Hematopoietic multipotent progenitor cell treated with erythropoietin and hydrocortisone succinate and interleukin-3 and kit ligand, for 6 days (in vitro differentiated cells): ENCODE data around the gene KCTD3.
A peak's percentile ranks its signal among the peaks of the same experiment; 100 is the strongest.

Experiments
- DNase-seq: peaks from one replicate; pipeline ENCODE4 v3.0.0-alpha.2; 2015

The KCTD3 gene

DNA sequence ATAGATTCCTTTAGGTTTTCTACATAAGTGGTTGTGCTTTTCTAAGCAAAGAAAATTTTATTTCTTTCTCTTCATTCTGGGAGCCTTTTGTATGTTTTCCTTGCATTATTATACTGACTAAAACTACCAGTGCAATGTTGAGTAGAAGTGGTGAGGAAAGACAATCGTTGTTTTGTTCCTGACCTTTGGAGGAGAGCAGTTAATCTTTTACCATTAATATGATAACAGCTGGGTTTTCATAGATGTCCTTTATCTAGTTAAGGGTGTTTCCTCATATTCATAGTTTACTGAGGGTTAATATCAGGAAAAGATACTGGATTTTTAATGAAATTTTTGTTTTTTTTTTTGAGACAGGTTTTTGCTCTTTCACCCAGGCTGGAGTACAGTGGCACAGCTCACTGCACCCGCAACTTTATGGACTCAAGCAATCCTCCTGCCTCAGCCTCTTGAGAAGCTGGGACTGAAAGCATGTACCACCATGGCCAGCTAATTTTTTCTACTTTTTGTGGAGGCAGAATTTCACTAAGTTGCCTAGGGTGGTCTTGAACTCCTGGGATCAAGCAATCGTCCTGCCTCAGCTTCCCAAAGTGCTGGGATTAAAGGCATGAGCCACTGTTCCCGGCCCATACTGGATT is 9.0 kb upstream of the KCTD3 start:
- DNase-seq: no peak

DNA sequence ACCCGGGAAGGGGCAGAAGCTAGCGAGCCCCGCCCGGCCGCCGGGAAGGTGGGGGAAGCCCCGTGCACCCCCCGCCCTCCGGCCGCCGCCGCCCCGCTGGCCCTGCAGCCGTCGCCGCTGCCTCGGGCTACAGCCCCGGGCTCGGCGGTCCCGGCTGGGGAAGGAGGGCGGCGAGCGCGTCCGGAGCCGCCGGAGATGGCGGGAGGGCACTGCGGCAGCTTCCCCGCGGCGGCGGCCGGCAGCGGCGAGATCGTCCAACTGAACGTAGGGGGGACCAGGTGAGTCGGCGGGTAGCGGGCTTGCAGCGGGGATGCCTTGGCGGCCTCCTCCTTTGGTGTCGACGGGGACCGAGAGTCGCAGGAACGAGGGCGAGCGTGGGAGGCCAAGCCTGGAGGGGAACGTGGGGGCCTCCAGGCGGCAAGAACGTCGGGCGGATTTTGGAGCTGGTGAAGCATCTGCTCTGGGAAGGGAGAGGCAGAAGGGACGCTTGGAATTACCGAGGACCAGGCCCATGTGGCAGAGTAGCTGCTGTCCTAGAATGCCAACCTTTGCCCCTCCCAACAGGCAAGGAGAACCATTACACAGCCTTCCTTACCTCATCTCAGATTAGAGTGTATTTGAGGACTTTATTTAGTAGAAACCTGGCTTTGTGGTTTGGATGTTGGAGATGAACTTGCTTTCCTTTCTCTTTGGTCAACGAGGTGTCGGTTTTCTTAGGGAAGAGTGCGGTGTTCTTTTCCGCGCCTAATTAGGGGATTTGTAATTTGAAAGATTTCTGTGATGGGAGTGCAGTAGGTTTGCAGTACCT is 591 bp downstream of the KCTD3 start:
- DNase-seq: peak; percentile 65

DNA sequence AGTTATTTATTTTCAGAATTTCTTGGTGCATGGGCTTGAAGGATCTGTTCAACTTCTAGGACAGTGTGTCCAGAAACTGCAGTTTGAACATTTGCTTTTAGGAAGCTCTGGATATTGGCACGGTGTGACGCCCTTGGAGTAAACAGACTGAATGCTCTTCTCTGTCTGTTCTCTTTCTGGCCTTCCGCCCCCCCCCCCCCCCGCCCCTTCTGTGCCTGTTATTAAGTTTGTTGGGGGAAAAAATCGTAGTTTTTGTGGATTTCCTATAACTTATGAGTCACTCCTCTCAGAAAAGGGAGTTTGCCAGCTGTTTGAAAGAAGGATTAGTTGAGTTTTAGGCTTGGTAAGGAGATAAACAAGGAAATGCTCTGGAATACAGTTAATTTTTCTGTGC is 1.2 kb downstream of the KCTD3 start:
- peak; percentile 50 for DNase-seq

DNA sequence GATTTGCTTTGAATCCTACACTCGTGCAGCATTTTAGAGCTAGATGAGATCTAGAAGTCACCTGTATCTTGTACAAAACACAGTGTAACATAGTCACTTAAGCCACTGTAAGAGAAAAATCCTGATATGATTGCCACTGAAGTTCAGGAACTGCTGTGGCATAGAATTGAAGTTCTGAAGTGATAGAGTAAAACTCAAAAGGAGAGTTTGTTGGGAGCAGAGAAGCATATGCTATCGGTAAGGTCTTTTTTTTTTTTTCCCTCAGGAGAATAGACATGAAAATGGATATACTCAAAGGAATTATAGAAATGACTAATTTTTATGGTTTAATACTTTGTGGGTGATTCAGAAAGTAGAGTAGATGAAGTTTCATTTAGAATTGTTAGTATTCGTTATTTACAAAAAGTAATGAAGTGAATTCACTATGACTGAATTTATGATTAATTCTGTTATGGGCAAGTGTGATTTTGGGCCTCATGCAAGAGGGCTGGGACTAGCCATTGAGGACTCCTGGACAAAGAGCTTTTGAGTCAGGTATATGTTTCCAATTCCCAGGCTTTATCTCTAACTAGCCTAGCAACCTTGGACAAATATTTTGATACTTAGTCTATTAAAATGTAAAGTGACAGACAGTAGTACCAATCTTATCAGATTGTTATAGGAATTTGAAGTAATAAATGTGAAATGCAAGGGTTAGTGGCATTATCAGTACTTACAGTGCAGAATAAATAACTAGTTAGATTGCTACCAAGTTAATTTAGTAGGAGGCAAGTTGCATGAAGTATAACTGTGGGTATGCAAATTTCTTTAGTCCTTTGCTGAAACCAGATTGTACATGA is 3.1 kb downstream of the KCTD3 start:
- DNase-seq: no peak

DNA sequence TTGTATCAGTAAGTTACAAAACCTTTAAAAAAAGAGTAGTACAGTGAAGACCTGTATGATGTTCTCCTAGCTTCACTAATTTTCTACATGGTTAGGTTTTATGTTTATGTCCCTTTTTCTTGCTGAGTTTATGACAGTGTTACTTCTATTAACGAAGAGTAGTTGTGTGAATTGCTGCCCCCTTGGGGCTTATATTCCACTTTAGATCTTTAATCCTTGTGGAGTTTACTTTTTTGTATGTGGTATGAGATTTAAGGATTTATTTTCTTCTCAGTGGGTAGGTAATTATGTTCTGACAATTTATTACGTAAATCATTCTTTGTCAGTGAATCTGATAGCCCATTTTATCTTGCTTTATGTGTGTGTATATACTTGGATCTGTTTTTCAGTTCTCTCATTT is 14.8 kb downstream of the KCTD3 start:
- no peak for DNase-seq

DNA sequence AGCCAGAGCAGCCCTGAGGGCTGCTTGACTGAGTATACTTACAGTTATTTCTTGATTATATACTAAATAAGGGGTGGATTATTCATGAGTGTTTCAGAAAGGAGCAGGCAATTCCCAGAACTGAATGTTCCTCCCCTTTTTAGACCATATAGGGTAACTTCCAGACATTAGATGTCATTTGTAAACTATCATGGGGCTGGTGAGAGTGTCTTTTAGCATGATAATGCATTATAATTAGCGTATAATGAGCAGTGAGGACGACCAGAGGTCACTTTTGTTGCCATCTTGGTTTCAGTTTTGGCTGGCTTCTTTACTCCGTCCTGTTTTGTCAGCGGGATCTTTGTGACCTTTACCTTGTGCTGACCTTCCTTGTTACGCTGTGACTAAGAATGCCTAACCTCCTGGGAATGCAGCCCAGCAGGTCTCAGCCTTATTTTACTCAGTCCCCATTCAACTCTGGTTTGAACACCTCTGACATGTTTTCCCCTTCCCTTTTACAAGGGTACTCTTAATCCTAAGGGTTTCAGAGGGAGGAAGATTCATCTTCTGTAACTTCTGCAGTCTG is 16.2 kb downstream of the KCTD3 start:
- DNase-seq: no peak

DNA sequence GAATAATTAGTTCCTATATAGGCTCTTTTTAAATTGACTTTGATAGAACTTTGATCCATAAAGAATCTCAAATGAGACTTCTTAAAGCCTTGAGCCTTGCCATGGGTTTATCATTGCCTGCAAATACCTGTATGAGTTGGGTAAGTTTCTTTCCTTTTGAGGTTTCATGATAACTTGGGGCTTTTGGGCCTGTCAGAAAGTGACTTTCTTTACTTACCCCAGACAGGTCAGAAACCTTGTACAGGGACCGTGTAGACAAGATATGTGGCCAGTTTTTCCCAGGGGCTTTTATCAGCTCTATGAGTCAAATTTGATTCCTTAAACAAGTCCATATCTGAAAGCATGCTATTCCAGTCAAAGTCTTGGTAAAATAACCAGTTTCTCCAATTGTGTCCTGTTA is 17.3 kb downstream of the KCTD3 start:
- DNase-seq: no peak

DNA sequence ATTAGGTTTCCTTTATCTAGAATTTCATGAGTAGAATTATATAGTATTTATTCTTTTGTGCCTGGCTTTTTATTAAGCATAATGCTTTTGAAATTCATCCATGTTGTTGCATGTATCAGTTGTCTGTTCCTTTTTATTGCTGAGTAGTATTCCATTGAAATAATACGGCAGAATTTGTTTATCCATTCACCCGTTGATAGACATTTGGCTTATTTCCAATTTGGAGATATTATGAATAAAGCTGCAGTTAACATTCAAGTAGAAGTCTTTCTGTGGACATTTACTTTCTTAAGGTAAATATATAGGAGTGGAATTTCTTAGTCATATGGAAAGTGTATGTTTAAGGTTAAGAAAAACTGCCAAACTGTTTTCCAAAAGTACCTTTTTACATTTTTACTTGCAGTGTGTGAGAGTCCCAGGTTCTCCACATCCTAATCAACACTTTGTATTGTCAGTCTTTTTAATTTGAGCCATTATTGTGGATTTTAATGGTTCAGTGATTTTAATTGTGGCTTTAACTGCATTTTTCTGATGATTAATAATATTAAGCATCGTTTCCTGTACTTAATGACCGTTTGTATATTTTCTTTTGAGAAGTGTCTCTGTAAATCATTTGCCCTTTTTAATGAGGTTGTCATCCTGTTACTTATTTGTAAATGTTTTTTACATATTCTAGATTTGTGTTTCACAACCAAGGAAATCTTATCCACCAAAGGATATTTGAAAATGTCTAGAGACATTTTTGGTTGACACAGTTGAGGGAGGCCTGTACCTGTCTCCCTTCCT is 22.7 kb downstream of the KCTD3 start:
- DNase-seq: no peak

DNA sequence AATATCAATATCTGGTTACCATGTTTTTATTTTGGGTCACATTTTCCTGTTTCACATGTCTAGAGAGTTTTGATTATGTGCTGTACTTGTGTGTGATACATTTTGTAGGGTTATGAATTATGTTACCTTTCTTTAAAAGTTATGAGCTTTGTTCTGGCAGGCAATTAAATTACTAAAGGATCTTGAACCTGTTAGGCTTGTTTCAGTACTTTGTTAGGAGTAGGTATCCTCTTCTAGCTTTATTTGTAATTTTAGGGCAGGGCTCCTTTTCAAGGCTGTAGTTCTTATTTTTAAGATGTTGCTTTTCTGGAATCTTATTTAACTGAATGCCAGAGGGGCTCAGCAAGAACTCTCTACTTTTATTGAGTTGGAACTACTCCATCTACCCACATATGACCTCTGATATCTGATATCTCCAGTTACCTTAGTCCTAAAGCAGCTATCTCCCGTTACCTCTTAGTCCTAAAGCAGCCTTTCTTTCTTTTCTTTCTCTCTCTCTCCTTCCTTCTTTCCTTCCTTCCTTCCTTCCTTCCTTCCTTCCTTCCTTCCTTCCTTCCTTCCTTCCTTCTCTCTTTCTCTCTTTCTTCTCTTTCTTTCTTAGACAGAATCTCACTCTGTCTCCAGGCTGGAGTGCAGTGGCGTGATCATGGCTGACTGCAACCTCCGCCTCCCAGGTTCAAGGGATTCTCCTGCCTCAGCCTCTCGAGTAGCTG is 23.8 kb downstream of the KCTD3 start:
- no peak for DNase-seq

DNA sequence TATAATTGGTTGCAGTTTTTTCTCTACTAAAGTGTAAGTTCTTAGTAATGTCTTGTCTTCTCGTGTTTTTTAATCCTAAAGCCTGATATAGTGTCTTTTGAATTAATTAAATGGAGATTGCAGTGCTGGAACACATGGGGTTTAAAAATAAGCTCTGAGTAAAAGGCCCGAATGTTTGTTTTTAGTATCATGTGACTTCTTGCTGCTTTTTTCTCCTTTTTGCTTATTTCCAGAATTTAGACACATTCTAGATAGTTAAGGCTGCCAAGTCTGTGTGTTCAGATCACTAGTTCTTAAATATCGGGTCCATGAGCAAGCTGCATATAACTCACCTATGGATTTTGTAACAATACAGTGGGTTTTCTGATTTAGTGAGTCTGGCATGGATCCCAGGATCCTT is 27.5 kb downstream of the KCTD3 start:
- DNase-seq: no peak

DNA sequence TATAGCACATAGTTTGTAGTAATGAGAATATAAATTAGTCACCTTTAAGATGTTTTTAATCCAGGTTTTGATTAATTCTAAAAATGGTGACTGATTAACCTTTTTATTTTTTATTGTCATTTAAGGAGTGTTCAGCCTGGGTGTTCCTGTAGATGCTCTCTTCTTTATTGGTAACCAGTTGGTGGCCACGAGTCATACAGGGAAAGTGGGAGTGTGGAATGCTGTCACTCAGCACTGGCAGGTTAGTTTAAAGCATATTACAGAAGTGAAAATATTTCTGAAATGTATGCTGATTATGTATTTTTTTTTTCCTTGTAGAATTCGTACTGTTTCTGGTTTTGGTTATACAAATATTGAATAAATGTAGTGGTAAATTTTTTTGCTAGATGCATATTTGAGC is 28.1 kb downstream of the KCTD3 start:
- DNase-seq: no peak

DNA sequence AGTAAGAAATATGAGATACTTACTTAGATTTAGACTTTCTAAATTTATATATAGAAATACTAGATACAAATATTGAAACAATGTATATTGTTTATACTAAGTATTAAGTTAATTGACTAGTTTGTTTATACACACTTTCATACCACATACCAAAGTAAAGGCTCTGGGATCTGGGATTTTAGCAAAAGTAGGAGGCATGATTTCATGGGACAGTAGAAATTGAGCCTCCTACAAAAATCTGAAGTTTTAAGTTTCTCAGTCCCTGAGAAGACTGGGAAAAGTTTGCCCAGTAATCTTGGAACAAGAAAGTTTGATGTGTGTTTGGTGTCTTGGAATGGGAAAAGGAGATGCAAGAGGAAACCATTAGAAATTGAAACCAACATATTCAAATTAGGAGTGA is 30.9 kb downstream of the KCTD3 start:
- DNase-seq: no peak

DNA sequence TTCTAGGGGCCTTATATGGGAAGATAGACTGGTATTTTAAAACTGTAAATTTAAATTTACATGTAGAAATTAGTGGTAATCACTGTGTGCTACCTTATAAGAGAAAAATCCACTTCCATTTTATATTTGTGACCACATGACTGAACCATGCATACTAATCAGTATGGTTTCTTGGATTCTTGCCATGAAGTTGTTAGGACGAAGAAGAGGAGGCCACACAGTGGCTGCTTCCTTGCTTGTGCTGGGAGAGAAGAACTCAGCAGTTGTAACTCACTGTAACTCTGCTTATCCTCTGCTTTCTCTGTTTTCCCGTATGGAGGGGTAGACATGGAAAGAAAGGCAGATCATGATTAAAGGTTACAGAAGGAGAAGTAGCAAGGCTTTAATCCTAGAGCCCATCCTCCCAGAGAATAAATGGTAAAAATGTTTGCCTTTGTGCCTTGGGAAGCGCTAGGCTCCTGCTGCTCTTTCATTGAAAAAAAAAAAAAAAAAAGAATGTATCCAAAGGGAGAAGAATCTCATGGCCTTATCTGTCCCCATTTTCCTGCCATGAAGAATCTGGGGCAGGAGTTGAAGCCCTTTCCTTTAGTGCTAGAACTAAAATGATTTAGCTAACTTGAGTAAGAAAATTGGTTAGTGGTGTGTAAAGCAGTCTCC is 32.4 kb downstream of the KCTD3 start:
- DNase-seq: peak; percentile 70

DNA sequence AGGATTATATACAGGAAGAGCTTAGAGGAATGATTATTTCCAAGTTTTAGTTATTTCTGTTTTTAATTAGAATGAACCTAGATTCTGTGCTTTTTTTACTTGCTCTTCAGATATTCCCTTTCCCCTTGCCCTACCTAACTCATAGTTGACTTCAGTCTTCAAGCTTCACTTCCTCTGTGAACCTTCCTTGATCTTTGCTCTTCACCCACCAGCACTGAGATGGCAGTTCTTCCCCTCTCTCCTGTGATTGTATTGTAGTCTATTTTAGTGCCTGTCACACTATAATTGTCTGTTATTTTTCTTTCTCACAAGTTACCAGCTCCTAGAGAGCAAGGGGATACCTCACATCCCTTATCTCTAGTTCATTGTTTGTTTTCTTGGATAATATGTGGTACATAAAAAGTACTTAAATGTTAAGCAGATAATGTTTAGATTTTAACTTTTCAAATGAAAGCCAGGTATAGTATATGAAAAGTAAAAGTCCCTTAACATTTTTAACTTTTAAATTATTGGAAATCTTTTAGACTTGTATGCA is 33.2 kb downstream of the KCTD3 start:
- DNase-seq: no peak

DNA sequence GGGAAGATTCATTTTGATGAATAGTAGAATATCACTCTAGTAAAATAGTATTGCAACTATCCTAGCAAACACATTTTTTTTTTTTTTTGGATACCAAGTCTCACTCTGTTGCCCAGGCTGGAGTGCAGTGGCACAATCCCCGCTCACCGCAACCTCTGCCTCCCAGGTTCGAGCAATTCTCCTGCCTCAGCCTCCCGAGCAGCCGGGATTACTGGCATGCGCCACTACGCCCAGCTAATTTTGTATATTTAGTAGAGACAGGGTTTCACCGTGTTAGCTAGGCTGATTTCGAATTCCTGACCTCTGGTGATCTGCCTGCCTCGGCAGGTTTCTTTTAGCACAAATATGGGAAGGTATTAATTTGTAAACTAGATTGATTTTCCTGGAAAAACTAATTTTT is 33.8 kb downstream of the KCTD3 start:
- DNase-seq: no peak

DNA sequence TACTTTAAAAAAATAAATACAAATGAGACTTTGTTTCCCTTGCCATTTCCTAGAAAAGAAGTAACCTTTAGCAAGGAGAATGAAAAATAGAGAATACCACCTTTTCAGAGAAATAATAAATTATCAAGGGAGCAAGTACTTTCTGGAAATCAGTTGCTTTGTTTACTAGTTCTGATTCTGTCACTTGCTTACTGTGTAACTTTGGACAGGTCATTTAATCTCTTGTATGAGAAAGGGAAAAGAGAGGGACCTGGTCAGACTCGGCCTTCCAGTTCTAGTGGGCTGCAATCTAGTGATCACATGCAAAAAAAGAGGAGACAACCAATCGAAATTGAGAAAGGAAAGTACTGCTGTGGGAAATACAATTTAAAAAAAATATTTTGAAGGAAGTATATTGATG is 34.2 kb downstream of the KCTD3 start:
- DNase-seq: no peak

DNA sequence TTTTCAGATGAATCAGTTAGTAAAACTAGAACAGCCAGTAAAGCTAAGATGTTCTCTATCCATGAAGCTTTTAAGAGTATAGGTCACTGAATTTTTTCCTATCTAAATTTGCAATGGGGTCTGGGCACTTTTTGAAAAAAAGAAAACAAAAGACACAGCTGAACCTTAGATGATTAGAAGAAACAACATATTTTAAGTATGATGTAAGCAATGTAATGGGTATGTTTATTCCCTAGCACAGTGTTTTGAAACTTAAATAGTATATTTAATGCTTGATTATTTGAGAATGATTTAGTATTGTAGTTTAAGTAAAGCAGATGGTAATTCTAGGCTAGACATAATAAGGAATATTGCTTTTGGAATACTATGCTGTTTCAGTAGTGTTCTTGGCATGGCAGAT is 36.2 kb downstream of the KCTD3 start:
- no peak for DNase-seq

DNA sequence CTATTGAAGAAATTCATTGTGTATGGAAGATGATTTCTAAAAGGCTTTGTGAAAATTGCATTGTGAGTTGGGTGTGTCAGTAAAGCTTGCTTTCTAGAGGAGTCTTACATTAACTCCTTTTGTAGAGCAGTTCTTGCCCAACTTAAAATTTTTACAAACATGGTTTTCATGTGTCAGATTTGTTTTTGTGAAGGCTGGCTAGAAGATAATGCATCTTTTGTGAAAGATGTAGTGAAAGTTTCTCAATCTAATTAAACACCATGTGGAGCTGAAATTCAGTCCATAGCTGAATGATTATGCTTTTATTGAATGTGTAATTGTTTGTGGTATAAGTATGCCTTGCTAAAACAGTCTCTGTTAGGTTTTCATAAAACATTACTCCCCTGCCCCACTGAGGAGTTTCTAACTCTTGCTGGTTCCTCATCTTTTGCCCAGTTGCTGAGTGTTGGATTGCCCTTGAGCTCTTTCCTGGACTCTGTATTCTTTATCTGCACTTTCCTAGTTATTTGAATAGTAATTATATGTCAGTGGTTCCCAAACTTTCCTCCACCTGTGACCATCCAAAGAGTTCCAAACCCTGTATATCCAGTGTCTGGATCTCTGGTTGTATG is 38.0 kb downstream of the KCTD3 start:
- no peak for DNase-seq

DNA sequence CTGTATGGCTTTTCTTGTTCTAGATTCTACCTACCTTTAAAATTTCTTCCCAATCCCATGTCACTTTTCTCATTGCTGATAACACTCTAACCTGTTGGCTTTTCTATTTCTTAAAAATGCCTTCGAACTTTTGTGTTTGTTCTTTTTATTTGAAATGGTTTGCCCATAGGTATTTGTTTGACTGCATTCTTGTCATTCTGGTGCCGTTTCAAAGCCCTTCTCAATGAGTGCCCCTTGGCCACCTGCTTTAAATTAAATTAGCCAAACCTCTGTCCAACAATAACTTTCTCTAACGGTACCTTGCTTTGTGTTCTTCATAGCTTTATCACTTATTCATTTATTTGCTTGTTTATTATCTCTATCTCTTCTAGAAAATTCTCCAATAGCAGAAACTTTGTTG is 38.9 kb downstream of the KCTD3 start:
- DNase-seq: no peak

DNA sequence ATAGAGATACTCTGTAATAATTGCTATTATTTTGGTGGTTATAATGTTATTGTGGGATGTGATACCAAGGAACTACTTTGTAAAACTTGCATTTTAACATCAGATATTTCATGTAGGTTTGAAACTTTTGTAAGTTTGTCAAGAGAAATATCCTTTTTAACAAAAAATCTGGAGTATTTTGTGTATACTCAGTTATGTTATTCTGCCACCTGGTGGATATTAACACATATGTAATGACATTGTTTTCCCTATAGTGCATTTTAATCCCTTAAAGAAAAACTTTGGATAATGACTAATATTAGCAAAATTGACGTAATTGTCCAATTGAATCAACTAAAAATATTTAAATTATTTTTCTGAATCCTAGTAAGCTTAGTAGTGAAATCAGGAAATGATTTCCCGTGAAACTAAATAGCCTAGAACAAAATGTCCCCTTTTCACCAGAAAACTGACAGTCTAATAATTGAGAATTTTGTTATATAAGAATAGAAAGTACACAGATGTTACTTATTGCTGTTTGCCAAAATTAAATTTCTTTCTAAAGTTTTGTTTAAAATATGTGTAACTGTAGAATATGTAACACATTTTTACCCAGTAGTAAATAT is 39.6 kb downstream of the KCTD3 start:
- peak; percentile 76 for DNase-seq
